Kidney epithelial cell (primary cell): ENCODE data around the gene SCYL1. TPM values are rescaled to one million over a fixed set of nuclear protein-coding genes. Genes with fewer than 3 reads are reported as not detected.

Experiments used
- DNase-seq: peaks from one replicate; pipeline ENCODE4 v3.0.0-alpha.2; 2010; ENCODE audit warnings: low read depth
- H3K27me3 ChIP-seq: 2 replicates; pipeline ENCODE4 v1.6.0; 2011; ENCODE audit warnings: low read length; ENCODE audit not compliant: control insufficient read depth, insufficient read depth
- H3K36me3 ChIP-seq: 2 replicates; pipeline ENCODE4 v1.5.1; 2011; ENCODE audit warnings: low read length; ENCODE audit not compliant: control insufficient read depth, insufficient read depth
- H3K4me3 ChIP-seq: 2 replicates; pipeline ENCODE4 v1.5.1; 2011; ENCODE audit warnings: low read depth, mild to moderate bottlenecking, control low read depth, low read length
- CTCF ChIP-seq: IDR thresholded peaks from 2 replicates; pipeline ENCODE4 v1.5.1; 2011; ENCODE audit warnings: mild to moderate bottlenecking, moderate library complexity, low read length, control low read depth, inconsistent platforms; ENCODE audit not compliant: insufficient read depth, poor library complexity, severe bottlenecking
- total RNA-seq: library from RNA; depleted of rRNA; stranded (reverse); fragments of >200 nt; gene quantifications from 2 replicates; pipeline ENCODE4 v1.2.3, GENCODE V29; 2015

Gene SCYL1
- total RNA-seq, 1 donor from 2014 or later = 121 TPM

DNA sequence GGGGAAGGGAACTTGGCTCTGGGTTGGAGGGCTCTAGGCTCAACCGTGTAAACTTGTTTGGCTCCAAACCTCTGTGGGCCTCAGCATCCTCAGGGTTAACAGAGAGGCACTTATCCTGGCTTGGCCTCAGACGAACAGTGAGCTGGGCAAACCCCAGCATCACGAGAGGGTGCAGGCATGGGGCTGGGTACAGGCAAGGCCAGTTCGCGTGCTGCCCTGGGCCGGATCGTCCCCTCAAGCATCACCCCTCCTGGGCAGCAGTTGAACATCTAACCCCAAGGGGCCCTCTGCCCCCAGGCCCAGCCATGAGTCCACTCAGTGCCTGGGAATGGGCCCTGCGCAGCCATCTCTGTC is 52.9 kb downstream of the SCYL1 start:
- no peak for DNase-seq
- H3K36me3 ChIP-seq = peaks cover 1% of the 10 kb centered on the region
- TF ChIP-seq CTCF = no peak
- no peaks in the 10 kb centered on the region for H3K27me3 ChIP-seq
- H3K4me3 ChIP-seq = no peak overlapping the region

GRCh38 chr11:65578134-65578533 is 53.3 kb downstream of the SCYL1 start:
- H3K27me3 ChIP-seq = no peaks in the 10 kb centered on the region
- DNase-seq = no peak
- no peak for TF ChIP-seq CTCF
- H3K36me3 ChIP-seq = peaks cover 1% of the 10 kb centered on the region
- no peak overlapping the region for H3K4me3 ChIP-seq

GRCh38 chr11:65578667-65579066 is 53.8 kb downstream of the SCYL1 start:
- no peak for DNase-seq
- no peaks in the 10 kb centered on the region for H3K27me3 ChIP-seq
- peaks cover under 1% of the 10 kb centered on the region for H3K36me3 ChIP-seq
- TF ChIP-seq CTCF = no peak
- no peak overlapping the region for H3K4me3 ChIP-seq

DNA sequence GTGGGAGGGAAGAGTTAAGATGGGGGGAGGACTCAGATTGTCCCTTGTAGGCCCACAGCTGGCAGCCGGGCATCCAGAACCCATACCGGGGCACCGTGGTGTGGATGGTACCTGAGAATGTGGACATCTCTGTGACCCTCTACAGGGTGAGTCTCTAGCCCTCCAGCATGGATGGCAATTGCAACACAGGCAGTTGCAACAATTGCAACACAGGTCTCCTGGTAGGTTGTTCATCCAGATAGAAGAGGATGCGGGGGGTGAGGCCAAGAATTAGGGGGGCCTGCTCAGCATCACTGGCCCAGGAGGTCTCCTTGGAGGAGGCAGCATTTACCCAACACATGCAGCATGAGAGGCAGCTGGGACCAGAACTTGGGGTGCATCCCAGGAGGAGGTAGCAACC is 54.4 kb downstream of the SCYL1 start:
- peaks cover 5% of the 10 kb centered on the region for H3K27me3 ChIP-seq
- H3K36me3 ChIP-seq = no peaks in the 10 kb centered on the region
- no peak for TF ChIP-seq CTCF
- H3K4me3 ChIP-seq = no peak overlapping the region
- no peak for DNase-seq

- H3K36me3 ChIP-seq = no peaks in the 10 kb centered on the region
- no peak for TF ChIP-seq CTCF
- H3K27me3 ChIP-seq = peaks cover 10% of the 10 kb centered on the region
- DNase-seq = no peak
- no peak overlapping the region for H3K4me3 ChIP-seq
Observed at GRCh38 chr11:65580031-65580692, 55.3 kb downstream of the SCYL1 start.

GRCh38 chr11:65580756-65581155 is 55.9 kb downstream of the SCYL1 start:
- peaks cover 10% of the 10 kb centered on the region for H3K27me3 ChIP-seq
- no peak overlapping the region for H3K4me3 ChIP-seq
- no peak for TF ChIP-seq CTCF
- H3K36me3 ChIP-seq = no peaks in the 10 kb centered on the region
- no peak for DNase-seq
